22Rv1 (cell line): Measurements from ENCODE around the gene FERD3L.
A peak's percentile ranks its signal among the peaks of the same experiment; 100 is the strongest.

Experiments
- H3K27ac ChIP-seq: fragments of 450-650 bp; 2 replicates; pipeline ENCODE4 v1.5.1; 2017
- CTCF ChIP-seq: fragments of 450-650 bp; IDR thresholded peaks from 2 replicates; pipeline ENCODE4 v1.5.1; 2017; ENCODE audit warnings: mild to moderate bottlenecking
- ZFX ChIP-seq: fragments of 450-650 bp; IDR thresholded peaks from 2 replicates; pipeline ENCODE4 v1.6.1; 2017; ENCODE audit warnings: antibody characterized with exemption, borderline replicate concordance

Gene FERD3L

GRCh38 chr7:19121977-19122588 is 23.1 kb downstream of the FERD3L start:
- H3K27ac ChIP-seq: no peak overlapping the region

GRCh38 chr7:19119870-19120486 is 25.2 kb downstream of the FERD3L start:
- no peak for TF ChIP-seq CTCF
- no peak for TF ChIP-seq ZFX
- no peak overlapping the region for H3K27ac ChIP-seq

More at GRCh38 chr7:19121977-19122588, 23.1 kb downstream of the FERD3L start:
- peak; percentile 96 for TF ChIP-seq CTCF
- no peak for TF ChIP-seq ZFX

- no peak for TF ChIP-seq CTCF
- TF ChIP-seq ZFX: no peak
- H3K27ac ChIP-seq: no peak overlapping the region
Observed at GRCh38 chr7:19119372-19119771, 25.8 kb downstream of the FERD3L start.

- H3K27ac ChIP-seq: no peak overlapping the region; the same call in 1 of the 2 replicates
- no peak for TF ChIP-seq ZFX
- peak; percentile 20 for TF ChIP-seq CTCF
Observed at GRCh38 chr7:19118636-19119371, 26.4 kb downstream of the FERD3L start.

GRCh38 chr7:19117870-19118608 is 27.2 kb downstream of the FERD3L start:
- H3K27ac ChIP-seq: peak overlapping the region; percentile 89

GRCh38 chr7:19117091-19117869 is 27.9 kb downstream of the FERD3L start, which contains the start of gene TWIST1:
Gene TWIST1 (minus strand): TSS chr7:19117636. CDS start chr7:19117321, 315 bp downstream.
- peak within 1 kb of the TSS; percentile 89 for H3K27ac ChIP-seq
- TF ChIP-seq CTCF (0 out of 2 replicates have a peak, but pooled peaks have one; percentile 7), ZFX (no peak)

More at GRCh38 chr7:19117870-19118608, 27.2 kb downstream of the FERD3L start:
- TF ChIP-seq ZFX (no peak), CTCF (peak; percentile 61)
